GM18951 (cell line): ENCODE measurements around the gene ICE2.

Source experiments
- POLR2A ChIP-seq: IDR thresholded peaks from 4 replicates; pipeline ENCODE4 v1.6.1; 2011; ENCODE audit warnings: mild to moderate bottlenecking; ENCODE audit not compliant: insufficient read length, insufficient read depth; ENCODE audit errors: extremely low read depth
- in situ Hi-C: fragments of 300-500 bp; cut with MboI; formaldehyde crosslinking; loops from one replicate; pipeline ENCODE4 v1.12.0; 2022; ENCODE audit warnings: low sequenced_read_pairs, mixed read lengths, inconsistent platforms; ENCODE audit not compliant: unreplicated experiment

ICE2 gene

DNA sequence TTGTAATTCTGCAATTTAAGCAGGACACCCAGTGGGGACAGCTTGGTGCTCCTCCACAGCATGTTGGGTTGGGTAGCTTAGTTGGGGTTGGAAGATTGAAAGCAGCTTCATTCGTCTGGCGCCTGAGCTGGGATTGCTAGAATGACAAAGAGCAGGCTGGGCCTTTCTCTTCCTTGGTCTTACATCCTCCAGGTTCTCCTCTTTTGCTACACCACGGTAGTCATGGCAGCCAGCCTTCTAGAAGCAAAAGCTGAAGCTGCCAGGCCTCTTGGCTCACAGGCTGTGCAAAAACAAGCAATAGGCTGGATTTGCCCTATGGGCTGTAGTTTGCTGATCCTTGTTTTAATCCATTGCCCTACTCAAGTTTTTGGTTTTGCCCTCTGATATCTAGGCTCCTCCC lies 78.0 kb downstream of the ICE2 start:
- in situ Hi-C loops: no loop called here
- no peak for TF ChIP-seq POLR2A

DNA sequence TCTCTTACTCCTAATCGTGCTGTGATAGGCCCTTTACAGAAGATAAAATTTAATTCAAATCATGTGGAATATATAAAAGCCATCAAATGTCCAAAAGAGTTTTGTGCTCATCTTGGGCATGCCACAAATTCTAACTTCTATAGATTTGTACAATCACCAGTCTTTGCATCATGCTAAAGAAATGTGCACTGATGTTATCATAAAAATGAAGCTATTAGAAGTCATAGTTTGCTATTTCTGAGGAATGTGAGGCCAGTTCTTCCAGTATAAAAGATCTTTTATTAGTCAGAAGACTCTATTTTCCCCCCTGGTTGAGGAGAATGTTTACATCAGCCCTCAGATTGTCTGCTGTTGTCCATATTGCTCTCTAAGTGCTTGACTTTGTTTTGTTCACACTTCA lies 79.0 kb downstream of the ICE2 start:
- in situ Hi-C loops: no loop called here
- TF ChIP-seq POLR2A: no peak

DNA sequence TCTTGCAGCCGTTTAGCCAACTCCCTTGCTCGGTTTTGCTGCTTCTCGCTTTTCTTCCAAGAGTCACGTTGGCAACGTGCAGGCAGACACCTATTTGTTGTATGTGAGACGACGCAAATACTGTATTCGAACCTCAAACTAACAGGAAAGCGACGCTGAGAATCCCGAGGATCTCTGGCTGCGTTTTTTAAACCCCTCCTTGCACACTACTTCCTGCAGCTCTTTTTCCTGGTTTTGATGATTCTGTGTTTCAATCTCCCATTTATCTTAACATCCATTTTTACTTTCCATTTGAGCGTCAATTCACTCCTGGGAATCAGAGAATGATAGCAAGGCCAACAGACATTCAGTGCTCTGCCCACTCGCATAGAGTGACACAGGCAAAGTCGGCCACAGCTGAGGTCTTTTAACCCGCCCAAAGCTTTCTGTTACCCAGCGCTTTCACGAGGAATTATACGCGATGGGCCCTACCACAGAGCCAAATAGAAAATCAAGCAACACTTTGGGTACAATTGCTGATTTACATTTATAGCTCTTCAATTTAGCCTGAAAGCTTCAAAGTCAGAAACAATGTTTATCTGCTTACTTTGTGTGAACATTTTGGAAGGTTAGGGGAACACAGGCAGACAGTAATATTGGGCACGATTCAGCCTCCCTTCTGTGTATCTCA lies 79.6 kb downstream of the ICE2 start:
- TF ChIP-seq POLR2A: no peak
- in situ Hi-C loops: no loop called here

DNA sequence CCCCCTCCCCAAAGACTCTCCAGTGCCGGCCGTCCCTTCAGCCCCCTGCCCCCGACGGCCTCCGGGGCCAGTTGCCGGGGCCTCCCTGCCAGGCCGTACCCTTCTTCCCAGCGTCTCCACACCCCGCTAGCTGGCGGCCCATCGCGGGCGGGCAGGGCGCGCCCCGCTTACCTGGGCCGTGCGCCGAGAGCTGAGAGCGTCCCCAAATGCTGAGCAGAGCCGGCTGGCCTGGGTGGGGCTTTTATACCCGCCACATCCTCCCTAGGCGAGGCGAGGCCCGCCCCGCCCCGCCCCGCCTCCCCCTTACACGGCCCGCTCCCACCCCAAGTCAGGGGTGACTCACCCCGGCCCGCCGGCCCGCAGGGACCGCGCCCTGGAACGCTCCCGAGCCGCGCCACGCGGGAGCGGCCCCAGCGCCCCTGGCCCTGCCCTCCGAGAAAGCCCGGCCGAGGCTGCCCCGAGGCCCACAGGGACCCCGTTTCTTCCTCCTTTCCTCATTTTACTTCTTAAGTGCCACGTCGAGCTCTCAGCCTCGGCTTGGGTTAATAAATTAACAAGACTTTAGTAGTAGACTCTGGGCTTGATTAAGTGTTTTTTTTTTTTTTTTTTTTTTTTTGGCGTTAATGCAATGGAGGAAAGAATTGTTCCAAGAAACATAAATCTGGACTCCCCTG lies 81.0 kb downstream of the ICE2 start, which contains the start of gene ANXA2:
TSS of gene ANXA2 (minus strand) at position 215 of the 674 bp plus-strand sequence. CDS start 11,911 bp downstream, outside the sequence.
- in situ Hi-C loops: no loop called here
- peak; percentile 89 for TF ChIP-seq POLR2A

DNA sequence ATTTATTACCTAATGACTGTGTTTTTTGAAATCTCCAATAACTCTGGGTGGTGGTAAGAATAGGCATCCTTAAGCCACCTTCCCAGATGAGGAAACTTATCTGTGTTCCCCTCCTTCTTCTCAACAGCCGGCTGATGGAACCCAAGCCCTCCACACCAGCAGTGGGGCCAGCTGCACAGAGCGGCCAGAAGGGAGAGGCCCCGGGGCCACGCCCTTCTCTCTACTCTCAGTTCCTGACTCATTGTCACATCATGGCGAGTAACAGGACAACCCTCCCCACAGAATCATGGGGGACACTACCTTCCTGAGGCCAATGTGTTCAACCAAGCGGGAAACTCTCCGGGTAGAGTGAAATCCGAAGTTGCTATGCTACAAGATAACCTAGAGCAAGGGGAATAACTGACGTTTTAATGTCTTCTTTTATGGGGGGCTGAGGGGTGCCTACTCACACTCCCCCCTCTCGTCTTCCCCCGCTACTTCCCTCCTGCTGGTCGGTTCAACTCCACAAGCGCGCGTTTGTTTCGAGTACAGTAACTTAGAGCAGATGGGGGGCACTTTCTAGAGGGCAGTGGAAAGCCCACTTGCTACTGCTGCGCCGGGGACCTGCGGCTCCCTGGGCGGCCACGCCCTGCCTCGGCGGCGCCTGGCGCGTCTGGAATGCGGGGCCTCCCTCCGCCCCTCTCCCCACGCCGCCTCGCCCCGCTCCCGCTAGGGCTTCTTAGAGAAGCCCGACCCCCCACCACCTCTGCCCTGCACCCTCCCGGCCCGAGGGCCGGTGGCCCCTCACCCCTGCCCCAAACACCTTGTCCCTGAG lies 81.8 kb downstream of the ICE2 start:
- in situ Hi-C loops: no loop called here
- no peak for TF ChIP-seq POLR2A

DNA sequence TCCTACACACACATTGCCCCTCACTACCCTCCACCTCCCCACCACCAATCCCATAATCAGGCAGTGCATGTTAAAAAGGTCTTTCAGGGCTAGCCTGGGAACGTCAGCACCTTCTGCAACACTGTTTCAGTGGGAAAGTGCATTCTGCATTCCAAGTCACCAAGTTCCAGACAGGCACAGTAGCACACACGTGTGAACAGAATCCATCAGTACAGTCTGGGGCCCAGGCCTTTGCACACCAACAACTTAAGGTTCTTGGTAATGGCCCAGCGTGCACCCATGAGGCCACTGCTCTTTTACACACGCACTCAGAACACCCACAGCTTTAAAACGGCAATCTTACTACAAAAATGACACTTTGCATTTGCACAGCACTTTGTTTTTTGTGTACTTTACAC lies 82.4 kb downstream of the ICE2 start:
- no peak for TF ChIP-seq POLR2A
- in situ Hi-C loops: no loop called here

DNA sequence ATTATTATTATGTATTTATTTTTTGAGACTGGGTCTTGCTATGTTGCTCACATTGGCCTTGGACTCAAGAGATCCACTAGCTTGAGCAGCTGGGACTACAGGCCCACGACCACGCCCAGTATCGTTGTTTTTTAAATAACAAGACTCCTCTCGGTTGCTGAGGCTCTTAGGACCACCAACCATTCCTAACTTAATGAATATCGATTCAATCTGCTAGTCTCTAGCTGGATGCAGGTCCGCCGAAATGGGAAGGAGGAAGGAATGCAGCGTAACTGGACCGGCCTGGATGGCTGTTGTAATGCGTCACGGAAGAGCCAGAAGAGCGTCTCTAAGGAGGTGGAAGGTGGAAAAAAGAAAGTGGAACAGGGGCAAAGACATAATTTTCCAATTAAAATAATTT lies 82.8 kb downstream of the ICE2 start:
- no peak for TF ChIP-seq POLR2A
- in situ Hi-C loops: no loop called here

DNA sequence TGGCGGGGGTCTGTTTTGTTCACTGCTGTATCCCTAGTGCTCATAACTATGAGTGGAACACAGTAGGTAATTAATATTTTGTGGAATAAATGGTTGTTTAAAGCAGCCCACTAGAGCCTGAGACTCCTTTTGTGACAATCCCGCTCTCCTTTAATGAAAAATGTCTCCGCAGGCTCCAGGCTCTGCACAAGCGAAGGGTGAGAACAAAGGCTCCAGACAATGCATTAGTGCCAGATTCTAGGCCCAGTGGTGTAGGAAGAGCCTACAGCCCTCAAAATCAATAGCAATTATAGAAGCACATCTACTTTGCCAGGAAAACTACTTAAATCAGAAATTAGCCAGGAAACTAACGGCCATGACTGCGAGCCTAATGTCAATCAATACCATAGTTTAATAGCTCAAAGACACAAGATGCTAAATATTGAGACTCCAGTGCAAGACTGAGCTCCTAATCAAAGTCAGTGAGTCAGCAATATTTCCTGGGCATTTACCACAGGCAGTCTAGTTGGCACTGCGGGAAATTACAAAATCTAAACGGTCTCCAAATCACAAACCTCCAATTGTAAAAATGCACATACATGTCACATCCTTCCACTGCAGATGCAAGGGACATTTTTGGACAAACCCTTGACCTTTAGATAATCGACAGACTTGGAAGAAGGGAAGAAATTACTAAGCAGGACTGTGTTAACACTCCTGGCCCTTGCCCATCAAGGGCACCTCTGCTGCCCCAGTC lies 83.5 kb downstream of the ICE2 start:
- in situ Hi-C loops: no loop called here
- TF ChIP-seq POLR2A: no peak

DNA sequence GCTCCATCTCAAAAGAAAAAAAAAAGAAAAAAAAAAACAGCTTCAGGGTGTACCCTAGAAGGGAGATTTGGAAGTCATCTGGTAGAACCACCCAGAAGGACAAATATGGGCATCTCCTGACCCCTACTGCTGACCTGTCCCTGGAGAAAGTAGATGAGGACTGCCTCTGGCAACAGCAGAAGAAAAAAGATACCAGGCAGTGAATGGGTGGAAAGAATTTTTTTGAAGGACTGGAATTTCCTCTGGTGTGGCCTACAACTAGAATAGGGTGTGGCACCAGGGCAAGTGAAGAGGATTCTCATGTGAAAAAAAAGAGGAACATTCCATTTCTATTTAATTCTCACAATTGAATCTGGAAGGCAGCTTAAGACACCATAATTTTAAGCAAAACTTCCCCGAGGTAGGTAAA lies 84.2 kb downstream of the ICE2 start:
- in situ Hi-C loops: no loop called here

DNA sequence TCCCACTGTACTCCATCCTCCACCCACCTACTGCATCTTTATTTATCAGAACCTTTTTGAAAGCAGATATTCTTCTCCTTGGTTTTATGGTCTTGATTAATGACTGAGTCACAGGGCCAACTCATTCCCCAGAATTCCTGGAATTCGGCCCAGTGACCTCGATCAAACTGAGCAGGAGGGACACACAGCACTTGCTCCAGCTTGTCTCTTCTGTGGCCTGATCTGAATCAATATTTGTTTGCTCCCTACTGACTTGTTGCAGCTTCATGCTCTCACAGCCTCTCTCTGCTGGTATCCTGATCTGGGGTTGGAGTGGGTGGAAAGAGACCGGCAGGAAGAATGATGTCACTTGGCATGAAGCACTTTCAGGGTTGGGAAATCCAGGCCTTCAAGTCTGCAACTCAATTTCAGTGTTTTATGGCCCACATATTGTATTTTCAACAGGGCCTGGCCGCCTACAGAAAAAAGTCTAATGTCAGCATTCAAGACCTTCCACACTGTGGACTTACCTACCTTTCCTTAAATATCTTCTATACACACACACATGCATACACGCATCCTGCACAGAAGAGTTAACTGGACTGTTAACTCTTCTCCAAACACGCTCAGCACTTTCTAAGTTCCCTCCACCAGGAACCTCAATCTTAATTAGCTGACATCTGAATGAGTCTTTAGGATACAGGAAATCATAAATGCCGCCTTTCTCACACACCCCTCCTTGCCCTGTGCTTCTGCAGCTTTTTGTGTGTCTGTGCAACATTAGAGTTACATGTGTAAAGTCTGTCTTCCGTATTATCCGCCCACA lies 85.8 kb downstream of the ICE2 start:
- no peak for TF ChIP-seq POLR2A
- in situ Hi-C loops: no loop called here

More for the DNA sequence above, 84.2 kb downstream of the ICE2 start:
- no peak for TF ChIP-seq POLR2A

DNA sequence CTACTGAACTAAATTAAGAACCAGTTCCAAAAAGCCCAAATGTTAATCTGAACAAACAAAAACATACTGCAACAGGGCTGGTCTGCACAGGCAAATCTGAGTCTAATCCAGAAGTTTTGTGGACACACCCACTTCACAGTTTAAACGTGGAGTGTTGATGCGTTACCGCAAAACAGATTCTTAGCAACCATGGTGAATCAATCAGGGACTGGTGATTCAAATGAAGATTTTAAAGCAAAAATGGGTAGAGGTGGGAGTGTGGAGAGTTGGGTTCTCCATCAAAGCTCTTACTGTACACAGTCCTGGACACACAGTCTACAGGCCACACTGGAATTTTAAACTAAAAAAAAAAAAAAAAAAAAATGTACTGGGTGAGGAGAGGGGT lies 86.3 kb downstream of the ICE2 start:
- no peak for TF ChIP-seq POLR2A

DNA sequence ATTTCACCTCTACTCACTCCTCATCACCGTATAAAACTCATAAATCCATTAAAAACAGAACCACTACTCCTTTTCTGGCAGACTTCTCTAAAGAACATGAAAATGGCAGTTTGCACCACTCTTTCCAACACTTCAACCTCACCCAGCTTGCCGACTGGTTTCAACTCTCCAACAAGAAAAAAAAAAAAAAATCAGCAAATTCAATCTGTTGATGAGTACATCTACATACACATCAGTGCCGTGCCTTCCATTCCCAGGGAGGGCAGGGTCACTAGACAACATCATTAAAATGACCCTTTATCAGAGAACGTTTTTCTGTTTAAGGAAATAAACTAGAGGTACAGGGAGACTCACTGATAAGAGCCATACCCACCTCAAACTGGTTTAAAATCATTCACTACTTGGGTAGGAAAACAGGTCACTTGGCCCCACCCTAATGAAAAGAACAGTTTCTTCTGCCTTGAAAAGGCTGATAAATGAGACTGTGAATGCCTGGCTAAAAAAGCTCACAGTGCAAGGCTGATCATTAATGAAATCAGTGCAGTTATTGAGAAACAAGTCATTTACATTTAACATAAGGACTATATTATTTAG lies 87.1 kb downstream of the ICE2 start:
- TF ChIP-seq POLR2A: no peak
- in situ Hi-C loops: no loop called here

More for the DNA sequence above, 86.3 kb downstream of the ICE2 start:
- in situ Hi-C loops: no loop called here

DNA sequence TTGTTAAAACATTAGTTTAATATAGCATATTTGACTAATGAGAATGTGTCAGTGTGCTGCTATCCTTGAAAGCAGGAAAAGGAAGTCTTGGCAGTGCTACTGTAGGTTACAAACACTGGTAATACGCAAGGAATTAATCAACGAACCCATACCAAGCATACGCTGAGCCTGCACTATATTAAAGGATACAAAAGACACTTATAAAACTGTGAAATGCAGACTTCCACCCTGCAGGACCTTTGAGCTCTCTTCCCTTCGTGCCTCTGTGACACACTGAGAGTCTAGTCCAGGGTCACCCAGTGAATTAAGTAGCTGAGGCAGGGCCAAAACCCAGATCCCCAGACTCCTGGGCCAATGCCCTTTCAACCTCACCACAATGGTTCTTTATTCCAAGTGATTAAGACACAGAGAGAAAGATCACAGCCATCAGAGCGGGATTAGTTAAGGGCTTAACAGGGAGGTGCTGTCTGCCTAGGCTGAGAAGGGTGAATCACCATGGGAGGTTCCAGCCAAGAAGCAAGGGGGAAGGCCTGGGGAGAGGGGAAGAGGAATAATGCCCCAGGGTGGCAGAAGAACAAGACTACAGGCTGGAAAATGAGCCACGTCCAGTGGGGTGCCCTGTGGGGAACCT lies 88.0 kb downstream of the ICE2 start:
- no peak for TF ChIP-seq POLR2A
- in situ Hi-C loops: no loop called here
